VCaP (cell line): ENCODE results near the gene FXYD1.
"Not testable (repeated sequence)": the region's sequence is repeated elsewhere in the genome, so short reads cannot be mapped to it uniquely, and the experiment has no call there.

ENCODE experiments used
- H3K27ac ChIP-seq: fragments of 450-650 bp; 2 replicates; pipeline ENCODE4 v1.5.1; 2017
- TF ChIP-seq, protein P1 (sequence below): fragments of 450-650 bp; conservative IDR thresholded peaks from 2 replicates; pipeline ENCODE4 v1.5.1; 2017; ENCODE audit warnings: mild to moderate bottlenecking, moderate library complexity

The FXYD1 gene

DNA sequence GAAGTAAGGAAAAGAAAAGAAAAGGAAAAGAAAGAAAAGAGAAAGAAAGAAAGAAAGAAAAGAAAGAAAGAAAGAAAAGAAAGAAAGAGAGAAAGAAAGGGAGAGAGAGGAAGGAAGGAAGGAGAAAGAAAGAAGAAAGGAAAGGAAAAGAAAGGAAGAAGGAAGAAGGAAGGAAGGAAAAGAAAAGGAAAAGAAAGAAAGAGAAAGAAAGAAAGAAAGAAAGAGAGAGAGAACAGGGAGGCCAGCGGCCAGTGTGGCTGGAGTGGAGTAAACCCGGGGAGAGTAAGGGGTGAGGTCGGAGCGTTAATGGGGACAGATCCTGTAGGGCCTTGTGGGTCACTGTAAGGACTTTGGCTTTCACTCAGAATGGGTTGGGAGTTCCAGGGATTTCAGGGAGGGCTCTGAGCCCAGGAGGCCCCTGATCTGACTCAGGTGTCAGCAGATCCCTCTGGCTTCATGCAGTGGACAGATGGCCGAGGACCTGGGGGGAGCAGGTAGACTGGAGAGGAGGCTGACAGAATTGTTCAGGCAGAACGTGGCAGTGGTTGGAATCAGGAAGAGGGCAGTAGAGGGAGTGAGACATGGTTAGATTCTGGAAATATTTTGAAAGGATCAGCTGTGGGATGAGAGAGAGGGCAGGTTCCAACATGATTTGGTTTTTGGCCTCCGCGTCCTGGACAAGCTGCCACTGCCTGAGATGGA lies 42.8 kb upstream of the FXYD1 start:
- TF ChIP-seq, protein P1, sequence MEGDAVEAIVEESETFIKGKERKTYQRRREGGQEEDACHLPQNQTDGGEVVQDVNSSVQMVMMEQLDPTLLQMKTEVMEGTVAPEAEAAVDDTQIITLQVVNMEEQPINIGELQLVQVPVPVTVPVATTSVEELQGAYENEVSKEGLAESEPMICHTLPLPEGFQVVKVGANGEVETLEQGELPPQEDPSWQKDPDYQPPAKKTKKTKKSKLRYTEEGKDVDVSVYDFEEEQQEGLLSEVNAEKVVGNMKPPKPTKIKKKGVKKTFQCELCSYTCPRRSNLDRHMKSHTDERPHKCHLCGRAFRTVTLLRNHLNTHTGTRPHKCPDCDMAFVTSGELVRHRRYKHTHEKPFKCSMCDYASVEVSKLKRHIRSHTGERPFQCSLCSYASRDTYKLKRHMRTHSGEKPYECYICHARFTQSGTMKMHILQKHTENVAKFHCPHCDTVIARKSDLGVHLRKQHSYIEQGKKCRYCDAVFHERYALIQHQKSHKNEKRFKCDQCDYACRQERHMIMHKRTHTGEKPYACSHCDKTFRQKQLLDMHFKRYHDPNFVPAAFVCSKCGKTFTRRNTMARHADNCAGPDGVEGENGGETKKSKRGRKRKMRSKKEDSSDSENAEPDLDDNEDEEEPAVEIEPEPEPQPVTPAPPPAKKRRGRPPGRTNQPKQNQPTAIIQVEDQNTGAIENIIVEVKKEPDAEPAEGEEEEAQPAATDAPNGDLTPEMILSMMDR, result no peak
- no peak overlapping the region for H3K27ac ChIP-seq

DNA sequence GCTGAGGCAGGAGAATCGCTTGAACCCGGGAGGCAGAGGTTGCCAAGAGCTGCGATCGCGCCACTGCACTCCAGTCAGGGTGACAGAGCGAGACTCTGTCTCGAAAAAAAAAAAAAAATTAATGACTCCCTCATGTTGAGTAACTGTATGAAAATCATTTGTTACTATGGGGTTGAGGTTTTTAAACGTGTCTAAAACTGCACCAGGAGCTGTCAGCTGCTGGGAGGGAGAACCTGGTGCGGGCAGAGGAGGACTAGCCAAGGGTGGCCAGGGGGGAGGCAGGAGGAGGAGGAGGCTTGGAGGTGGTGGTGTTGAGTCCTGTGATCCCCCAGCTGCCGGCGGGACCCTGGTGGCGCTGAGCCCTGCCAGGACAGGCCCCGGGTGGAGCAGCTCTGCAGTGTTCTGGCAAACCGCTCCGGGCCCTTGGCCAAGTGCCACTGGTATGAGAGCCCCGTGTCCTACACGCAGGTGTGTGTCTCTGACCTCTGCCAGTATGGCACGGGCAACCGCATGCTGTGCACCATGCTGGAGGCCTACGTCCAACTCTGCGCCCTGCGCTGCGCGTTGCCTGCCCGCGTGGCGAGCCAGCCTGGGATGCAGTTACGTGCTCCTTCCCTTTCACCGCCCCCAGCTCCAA lies 40.1 kb upstream of the FXYD1 start:
- TF ChIP-seq, protein P1, result no peak

DNA sequence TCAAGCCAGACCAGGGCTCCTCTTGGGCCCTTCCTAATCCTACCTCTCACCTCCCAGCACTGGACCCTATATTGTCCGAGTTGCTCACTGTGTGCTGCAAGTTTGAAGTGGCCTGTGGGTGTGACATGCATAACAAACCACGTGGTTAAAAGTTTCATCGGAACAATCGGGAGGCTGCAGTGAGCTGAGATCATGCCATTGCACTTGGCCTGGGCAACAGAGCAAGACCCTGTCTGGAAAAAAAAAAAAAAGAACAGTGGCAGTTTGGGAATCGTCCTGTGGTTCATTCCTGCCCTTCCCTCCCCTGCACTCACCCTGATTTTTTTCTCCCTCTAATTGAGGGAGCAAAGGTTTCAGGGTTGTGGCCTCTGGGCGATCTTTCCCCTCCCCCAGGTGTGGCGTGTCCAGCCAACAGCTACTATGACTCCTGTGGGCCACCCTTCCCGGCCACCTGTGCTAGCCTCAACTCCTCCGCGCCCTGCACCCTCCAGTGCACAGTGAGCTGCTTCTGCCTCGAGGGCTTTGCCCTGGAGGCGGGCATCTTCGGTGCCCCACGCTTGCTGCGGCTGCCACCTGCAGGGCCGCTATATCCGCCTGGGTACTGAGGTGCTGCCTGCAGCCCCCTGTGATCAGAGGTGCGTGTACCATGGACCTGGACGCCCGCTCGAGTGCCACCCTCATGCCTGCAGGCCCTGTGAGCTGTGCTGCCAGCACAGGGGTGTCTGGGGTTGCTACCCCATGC lies 39.3 kb upstream of the FXYD1 start:
- TF ChIP-seq, protein P1, result no peak
- no peak overlapping the region for H3K27ac ChIP-seq

More for the DNA sequence above, 40.1 kb upstream of the FXYD1 start:
- H3K27ac ChIP-seq, result no peak overlapping the region

DNA sequence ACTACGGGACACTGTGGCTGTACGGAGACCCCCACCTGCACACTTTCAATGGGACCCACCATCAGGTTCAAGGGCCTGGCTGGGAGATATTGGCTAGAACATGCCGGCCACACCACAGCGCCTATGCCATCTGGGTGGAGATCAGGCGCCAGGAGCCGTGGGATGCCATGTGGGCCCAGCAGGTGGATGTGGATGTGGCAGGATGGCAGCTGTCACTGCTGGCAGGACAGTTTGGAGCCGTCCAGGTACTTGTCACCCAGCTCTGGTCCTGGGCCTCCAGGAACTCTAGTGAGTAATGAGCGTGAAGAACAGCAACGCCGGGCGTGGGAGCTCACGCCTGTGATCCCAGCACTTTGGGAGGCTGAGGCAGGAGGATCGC lies 38.7 kb upstream of the FXYD1 start:
- TF ChIP-seq, protein P1, result no peak
- H3K27ac ChIP-seq, result no peak overlapping the region

DNA sequence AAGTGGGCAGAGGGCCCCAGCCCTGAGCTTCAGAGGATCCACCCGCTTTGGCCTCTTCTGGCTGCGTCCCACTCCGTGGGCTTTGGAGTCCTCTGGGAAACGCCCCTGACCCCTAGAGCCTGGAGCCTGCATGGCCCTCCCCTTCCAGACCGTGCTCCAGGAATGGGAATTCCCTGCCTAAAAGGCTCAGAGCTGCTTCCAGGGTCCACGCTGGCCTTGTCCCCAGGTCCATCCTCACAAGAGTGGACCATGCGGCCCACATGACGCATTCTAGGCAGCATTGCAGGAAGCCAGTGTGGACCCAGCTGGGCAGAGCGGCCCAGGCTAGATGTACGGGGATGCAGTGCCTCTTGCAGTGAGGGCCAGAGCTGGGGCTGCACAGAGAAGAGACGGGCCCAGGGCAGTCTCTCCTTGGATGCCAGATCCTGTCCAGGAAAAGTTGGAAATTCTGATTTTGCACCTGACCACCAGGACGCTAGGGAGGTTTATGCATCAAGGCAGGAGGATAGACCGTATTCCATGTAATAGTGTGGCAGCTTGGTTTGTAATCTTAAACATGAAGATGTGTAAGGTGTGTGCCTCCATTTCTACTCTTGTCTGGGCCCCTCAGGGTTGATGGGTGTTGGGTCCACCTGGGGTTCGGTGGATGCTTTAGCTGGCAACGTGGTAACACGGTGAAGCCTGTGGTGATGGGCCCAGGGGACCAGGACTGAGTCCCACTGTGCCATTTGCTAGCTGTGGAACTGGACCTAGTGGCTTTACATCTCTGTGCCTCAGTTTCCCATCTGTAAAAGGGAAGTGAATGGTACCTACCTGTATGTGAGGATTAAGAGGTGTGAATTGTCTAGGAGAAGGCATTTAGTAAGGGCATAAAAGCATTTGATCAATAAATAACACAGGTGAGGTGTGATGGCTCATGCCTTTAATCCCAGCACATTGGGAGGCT lies 37.8 kb upstream of the FXYD1 start:
- TF ChIP-seq, protein P1, result no peak
- no peak overlapping the region for H3K27ac ChIP-seq

DNA sequence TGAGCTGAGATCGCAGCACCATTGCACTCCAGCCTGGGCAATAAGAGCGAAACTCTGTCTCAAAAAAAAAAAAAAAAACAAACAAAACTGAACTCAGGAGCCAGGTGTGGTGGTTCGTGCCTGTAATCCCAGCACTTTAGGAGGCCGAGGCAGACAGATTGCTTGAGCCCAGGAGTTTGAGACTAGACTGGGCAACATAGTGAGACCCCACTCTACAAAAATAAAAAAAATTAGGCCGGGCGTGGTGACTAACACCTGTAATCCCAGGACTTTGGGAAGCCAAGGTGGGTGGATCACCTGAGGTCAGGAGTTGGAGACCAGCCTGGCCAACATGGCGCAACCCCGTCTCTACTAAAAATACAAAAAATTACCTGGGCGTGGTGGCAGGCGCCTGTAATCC lies 36.7 kb upstream of the FXYD1 start:
- H3K27ac ChIP-seq, result not testable (repeated sequence)

DNA sequence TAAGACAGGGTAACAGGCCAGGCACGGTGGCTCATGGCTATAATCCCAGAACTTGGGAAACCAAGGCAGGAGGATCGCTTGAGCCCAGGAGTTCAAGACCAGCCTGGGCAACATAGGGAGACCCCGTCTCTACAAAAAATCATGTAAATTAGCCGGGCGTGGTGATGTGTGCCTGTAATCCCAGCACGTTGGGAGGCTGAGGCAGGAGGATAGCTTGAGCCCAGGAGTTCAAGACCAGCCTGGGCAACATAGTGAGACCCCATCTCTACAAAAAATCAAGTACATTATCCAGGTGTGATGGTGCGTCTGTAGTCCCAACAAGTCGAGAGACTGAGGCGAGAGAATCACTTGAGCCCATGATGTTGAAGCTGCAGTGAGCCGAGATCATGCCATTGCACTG lies 35.0 kb upstream of the FXYD1 start:
- not testable (repeated sequence) for H3K27ac ChIP-seq

DNA sequence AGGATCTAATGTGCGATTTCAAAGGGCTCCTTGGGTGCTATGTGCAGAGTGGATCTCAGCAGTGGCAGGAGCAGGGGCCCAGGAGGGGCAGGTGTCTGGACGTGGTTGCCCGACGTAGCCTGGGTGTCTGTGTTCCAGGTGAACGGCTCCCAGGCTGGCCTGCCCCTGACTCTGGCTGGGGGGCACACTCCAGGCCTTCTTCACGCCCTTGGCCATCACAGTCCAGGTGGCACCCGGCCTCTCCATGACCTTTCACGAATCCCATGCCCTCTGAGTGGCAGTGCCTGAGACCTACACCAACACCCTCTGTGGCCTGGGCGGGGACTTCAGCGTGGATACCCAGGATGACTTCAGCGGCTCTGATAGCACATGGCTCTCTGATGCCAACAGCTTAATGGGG lies 34.3 kb upstream of the FXYD1 start:
- H3K27ac ChIP-seq, result no peak overlapping the region
- TF ChIP-seq, protein P1, result no peak
